WTC11 (cell line): ENCODE results near the gene STK17B. TPM values are rescaled to one million over a fixed set of nuclear protein-coding genes. Genes with fewer than 3 reads are reported as not detected.

Source experiments
- ATAC-seq: fragments of 200-7000 bp; cut with Tn5 transposase; 2 replicates; pipeline ENCODE4 v1.10.0; 2021; ENCODE audit warnings: mild to moderate bottlenecking, moderate library complexity
- CTCF ChIA-PET: fragments of 300-600 bp; sonication (Branson Sonifier 250); formaldehyde crosslinking; loops from one replicate; lab custom pipeline; 2021; ENCODE audit warnings: antibody characterized with exemption; lab: Charles Lee
- POLR2A ChIA-PET: fragments of 350-600 bp; sonication (Branson Sonifier 250); formaldehyde crosslinking; loops from one replicate; lab custom pipeline; 2021; ENCODE audit warnings: antibody characterized with exemption; lab: Charles Lee
- DNase-seq: peaks from one replicate; pipeline ENCODE4 v3.0.0; 2021; ENCODE audit warnings: low spot score
- H3K27ac Mint-ChIP-seq: 2 replicates; pipeline ENCODE4 v1.8.0; 2021; ENCODE audit warnings: mixed read lengths
- H3K27me3 Mint-ChIP-seq: 2 replicates; pipeline ENCODE4 v1.8.0; 2021; ENCODE audit warnings: low read depth, mild to moderate bottlenecking, moderate library complexity, mixed read lengths
- H3K36me3 Mint-ChIP-seq: 2 replicates; pipeline ENCODE4 v1.8.0; 2021; ENCODE audit warnings: mixed read lengths
- H3K4me1 Mint-ChIP-seq: 2 replicates; pipeline ENCODE4 v1.8.0; 2022; ENCODE audit warnings: mixed read lengths
- H3K4me3 Mint-ChIP-seq: 2 replicates; pipeline ENCODE4 v1.8.0; 2021; ENCODE audit warnings: mild to moderate bottlenecking, moderate library complexity, mixed read lengths
- H3K9me3 Mint-ChIP-seq: 2 replicates; pipeline ENCODE4 v1.8.0; 2021; ENCODE audit warnings: mixed read lengths
- CBFB ChIP-seq: sonication (generic); formaldehyde crosslinking; IDR thresholded peaks from 2 replicates; pipeline ENCODE4 v1.8.1; 2022; ENCODE audit warnings: mild to moderate bottlenecking, low read depth, missing genetic modification reagents
- CREB1 ChIP-seq: sonication (generic); formaldehyde crosslinking; IDR thresholded peaks from 2 replicates; pipeline ENCODE4 v1.8.0; 2023; ENCODE audit warnings: mild to moderate bottlenecking, missing genetic modification reagents
- ESRRA ChIP-seq: sonication (generic); formaldehyde crosslinking; IDR thresholded peaks from 2 replicates; pipeline ENCODE4 v1.8.1; 2022; ENCODE audit warnings: mild to moderate bottlenecking, missing genetic modification reagents, borderline replicate concordance
- FOXP1 ChIP-seq: sonication (generic); formaldehyde crosslinking; IDR thresholded peaks from 2 replicates; pipeline ENCODE4 v1.8.0; 2022; ENCODE audit warnings: missing genetic modification reagents, mild to moderate bottlenecking, moderate library complexity, borderline replicate concordance
- GABPB1 ChIP-seq: sonication (generic); formaldehyde crosslinking; IDR thresholded peaks from 2 replicates; pipeline ENCODE4 v1.8.1; 2023; ENCODE audit warnings: mild to moderate bottlenecking, missing genetic modification reagents
- HMGA2 ChIP-seq: fragments of 250-450 bp; sonication (Bioruptor Pico); IDR thresholded peaks from 2 replicates; pipeline ENCODE4 v1.4.0; 2021; ENCODE audit warnings: mild to moderate bottlenecking, moderate library complexity
- IRF2 ChIP-seq: sonication (generic); formaldehyde crosslinking; IDR thresholded peaks from 2 replicates; pipeline ENCODE4 v1.8.0; 2022; ENCODE audit warnings: low read depth, missing genetic modification reagents, borderline replicate concordance
- JUN ChIP-seq: sonication (generic); formaldehyde crosslinking; IDR thresholded peaks from 2 replicates; pipeline ENCODE4 v1.8.0; 2023; ENCODE audit warnings: mild to moderate bottlenecking, missing genetic modification reagents
- total RNA-seq: library from RNA; stranded (reverse); gene quantifications from 3 replicates; pipeline ENCODE4 v1.2.3, GENCODE V29; 2021
- TF ChIP-seq, protein P1 (sequence below): sonication (generic); formaldehyde crosslinking; IDR thresholded peaks from 2 replicates; pipeline ENCODE4 v1.8.1; 2022; ENCODE audit warnings: mild to moderate bottlenecking, moderate library complexity, missing genetic modification reagents
- TF ChIP-seq, protein P2 (sequence below): fragments of 200-600 bp; IDR thresholded peaks from 2 replicates; pipeline ENCODE4 v1.8.0; 2022; ENCODE audit warnings: antibody characterized with exemption
- TF ChIP-seq, protein P3 (sequence below): sonication (generic); formaldehyde crosslinking; IDR thresholded peaks from 2 replicates; pipeline ENCODE4 v1.8.0; 2022; ENCODE audit warnings: mild to moderate bottlenecking, missing genetic modification reagents
- TF ChIP-seq, protein P4 (sequence below): sonication (generic); formaldehyde crosslinking; IDR thresholded peaks from 2 replicates; pipeline ENCODE4 v1.8.0; 2022; ENCODE audit warnings: mild to moderate bottlenecking, missing genetic modification reagents
- TF ChIP-seq, protein P5 (sequence below): fragments of 250-450 bp; sonication (Bioruptor Pico); conservative IDR thresholded peaks from 2 replicates; pipeline ENCODE4 v1.9.0; 2021; ENCODE audit warnings: mild to moderate bottlenecking
- TF ChIP-seq, protein P6 (sequence below): sonication (generic); formaldehyde crosslinking; IDR thresholded peaks from 2 replicates; pipeline ENCODE4 v1.8.1; 2023; ENCODE audit warnings: mild to moderate bottlenecking, missing genetic modification reagents, borderline replicate concordance
- TF ChIP-seq, protein P7 (sequence below): sonication (generic); formaldehyde crosslinking; IDR thresholded peaks from 2 replicates; pipeline ENCODE4 v1.8.1; 2023; ENCODE audit warnings: mild to moderate bottlenecking, missing genetic modification reagents, moderate library complexity
- TF ChIP-seq, protein P8 (sequence below): sonication (generic); formaldehyde crosslinking; IDR thresholded peaks from 2 replicates; pipeline ENCODE4 v1.8.0; 2023; ENCODE audit warnings: mild to moderate bottlenecking, missing genetic modification reagents

STK17B gene
- total RNA-seq, 1 experiment from 2014 or later, result 11.8 TPM

DNA sequence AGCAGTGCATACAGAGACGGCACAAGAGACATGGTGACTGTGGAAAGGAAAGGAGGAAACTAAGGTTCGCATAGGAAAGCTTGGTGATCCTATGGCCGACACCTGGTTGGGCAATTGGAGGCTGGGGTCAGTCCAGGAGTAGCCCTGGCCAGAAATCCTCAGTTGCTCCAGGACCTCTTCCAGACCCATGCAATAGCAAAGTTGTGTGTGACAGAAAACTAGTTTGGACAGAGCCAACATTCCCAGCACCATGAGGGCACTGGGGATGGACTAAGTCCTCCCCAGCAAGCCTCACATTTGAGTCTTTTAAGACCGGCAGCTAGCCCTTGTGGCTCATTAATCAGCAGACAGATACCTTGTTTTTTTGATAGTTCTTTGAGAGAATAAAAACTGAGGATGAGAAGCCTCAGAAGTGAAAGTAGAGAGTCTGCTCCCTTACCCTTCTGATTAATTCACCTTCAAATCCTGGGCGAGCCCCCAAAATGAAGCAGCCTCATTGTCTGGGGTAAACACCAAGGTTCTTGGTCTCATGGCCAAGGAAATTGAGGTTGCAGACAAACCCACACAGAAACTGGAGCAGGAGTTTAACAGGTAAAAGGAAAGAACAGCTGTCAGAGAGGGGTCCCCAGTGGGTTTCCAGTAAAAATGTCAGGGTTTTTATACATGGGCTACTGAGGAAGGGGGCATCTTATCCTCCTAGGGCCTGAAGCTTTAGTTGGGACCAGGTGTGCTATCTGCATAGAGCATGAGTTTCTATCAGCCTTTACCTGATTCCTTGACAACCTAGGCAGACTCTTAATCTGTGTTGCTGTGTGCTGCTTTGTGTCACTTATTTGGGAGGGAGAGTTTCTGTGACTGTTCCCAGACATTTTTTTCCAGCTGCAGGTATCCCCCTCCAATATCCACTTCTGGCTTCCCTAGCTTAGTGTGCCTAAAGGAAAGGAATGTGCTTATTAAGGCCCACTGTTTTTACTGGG lies 39.1 kb downstream of the STK17B start (continued):
- TF ChIP-seq, protein P1, sequence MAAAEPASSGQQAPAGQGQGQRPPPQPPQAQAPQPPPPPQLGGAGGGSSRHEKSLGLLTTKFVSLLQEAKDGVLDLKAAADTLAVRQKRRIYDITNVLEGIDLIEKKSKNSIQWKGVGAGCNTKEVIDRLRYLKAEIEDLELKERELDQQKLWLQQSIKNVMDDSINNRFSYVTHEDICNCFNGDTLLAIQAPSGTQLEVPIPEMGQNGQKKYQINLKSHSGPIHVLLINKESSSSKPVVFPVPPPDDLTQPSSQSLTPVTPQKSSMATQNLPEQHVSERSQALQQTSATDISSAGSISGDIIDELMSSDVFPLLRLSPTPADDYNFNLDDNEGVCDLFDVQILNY, result no peak
- TF ChIP-seq, protein P2, sequence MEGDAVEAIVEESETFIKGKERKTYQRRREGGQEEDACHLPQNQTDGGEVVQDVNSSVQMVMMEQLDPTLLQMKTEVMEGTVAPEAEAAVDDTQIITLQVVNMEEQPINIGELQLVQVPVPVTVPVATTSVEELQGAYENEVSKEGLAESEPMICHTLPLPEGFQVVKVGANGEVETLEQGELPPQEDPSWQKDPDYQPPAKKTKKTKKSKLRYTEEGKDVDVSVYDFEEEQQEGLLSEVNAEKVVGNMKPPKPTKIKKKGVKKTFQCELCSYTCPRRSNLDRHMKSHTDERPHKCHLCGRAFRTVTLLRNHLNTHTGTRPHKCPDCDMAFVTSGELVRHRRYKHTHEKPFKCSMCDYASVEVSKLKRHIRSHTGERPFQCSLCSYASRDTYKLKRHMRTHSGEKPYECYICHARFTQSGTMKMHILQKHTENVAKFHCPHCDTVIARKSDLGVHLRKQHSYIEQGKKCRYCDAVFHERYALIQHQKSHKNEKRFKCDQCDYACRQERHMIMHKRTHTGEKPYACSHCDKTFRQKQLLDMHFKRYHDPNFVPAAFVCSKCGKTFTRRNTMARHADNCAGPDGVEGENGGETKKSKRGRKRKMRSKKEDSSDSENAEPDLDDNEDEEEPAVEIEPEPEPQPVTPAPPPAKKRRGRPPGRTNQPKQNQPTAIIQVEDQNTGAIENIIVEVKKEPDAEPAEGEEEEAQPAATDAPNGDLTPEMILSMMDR, result no peak
- no peak for TF ChIP-seq CBFB (CRISPR knock-in tag)
- TF ChIP-seq, protein P3, sequence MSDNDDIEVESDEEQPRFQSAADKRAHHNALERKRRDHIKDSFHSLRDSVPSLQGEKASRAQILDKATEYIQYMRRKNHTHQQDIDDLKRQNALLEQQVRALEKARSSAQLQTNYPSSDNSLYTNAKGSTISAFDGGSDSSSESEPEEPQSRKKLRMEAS, result no peak
- no peak for TF ChIP-seq FOXP1 (CRISPR knock-in tag)
- TF ChIP-seq, protein P4, sequence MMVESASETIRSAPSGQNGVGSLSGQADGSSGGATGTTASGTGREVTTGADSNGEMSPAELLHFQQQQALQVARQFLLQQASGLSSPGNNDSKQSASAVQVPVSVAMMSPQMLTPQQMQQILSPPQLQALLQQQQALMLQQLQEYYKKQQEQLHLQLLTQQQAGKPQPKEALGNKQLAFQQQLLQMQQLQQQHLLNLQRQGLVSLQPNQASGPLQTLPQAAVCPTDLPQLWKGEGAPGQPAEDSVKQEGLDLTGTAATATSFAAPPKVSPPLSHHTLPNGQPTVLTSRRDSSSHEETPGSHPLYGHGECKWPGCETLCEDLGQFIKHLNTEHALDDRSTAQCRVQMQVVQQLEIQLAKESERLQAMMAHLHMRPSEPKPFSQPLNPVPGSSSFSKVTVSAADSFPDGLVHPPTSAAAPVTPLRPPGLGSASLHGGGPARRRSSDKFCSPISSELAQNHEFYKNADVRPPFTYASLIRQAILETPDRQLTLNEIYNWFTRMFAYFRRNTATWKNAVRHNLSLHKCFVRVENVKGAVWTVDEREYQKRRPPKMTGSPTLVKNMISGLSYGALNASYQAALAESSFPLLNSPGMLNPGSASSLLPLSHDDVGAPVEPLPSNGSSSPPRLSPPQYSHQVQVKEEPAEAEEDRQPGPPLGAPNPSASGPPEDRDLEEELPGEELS (CRISPR knock-in tag), result no peak
- TF ChIP-seq CREB1, result no peak
- TF ChIP-seq, protein P5, sequence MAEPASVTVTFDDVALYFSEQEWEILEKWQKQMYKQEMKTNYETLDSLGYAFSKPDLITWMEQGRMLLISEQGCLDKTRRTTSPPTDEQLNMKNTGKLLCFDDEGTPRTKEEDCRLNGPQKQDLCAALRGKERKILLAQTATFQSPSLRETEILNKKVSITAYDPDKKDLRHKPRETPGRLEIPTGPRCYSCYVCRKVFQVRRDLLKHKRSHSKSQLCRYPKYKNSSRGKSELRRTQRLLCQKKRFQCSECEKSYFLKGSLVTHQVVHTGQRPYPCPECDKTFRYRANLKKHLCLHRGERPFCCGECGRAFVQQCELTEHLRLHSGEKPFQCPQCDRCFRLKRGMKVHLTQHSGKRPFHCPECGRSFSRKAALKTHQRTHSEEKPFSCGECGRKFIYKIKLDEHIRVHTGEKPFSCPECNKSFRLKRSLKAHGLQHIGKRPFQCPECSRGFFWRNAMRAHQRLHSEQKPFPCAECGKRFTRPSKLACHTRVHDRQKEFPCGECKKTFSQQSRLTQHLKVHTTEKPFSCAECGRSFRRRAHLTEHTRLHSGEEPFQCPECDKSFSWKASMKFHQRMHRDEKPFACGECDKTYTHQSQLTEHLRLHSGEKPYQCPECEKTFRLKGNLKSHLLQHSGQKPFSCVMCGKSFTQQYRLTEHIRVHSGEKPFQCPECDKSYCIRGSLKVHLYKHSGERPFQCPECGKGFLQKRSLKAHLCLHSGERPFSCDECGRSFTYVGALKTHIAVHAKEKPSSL (CRISPR knock-in tag), result no peak
- TF ChIP-seq JUN, result no peak
- TF ChIP-seq HMGA2 (CRISPR knock-in tag), result no peak
- TF ChIP-seq IRF2 (CRISPR knock-in tag), result no peak
- TF ChIP-seq, protein P6, sequence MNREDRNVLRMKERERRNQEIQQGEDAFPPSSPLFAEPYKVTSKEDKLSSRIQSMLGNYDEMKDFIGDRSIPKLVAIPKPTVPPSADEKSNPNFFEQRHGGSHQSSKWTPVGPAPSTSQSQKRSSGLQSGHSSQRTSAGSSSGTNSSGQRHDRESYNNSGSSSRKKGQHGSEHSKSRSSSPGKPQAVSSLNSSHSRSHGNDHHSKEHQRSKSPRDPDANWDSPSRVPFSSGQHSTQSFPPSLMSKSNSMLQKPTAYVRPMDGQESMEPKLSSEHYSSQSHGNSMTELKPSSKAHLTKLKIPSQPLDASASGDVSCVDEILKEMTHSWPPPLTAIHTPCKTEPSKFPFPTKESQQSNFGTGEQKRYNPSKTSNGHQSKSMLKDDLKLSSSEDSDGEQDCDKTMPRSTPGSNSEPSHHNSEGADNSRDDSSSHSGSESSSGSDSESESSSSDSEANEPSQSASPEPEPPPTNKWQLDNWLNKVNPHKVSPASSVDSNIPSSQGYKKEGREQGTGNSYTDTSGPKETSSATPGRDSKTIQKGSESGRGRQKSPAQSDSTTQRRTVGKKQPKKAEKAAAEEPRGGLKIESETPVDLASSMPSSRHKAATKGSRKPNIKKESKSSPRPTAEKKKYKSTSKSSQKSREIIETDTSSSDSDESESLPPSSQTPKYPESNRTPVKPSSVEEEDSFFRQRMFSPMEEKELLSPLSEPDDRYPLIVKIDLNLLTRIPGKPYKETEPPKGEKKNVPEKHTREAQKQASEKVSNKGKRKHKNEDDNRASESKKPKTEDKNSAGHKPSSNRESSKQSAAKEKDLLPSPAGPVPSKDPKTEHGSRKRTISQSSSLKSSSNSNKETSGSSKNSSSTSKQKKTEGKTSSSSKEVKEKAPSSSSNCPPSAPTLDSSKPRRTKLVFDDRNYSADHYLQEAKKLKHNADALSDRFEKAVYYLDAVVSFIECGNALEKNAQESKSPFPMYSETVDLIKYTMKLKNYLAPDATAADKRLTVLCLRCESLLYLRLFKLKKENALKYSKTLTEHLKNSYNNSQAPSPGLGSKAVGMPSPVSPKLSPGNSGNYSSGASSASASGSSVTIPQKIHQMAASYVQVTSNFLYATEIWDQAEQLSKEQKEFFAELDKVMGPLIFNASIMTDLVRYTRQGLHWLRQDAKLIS (CRISPR knock-in tag), result no peak

DNA sequence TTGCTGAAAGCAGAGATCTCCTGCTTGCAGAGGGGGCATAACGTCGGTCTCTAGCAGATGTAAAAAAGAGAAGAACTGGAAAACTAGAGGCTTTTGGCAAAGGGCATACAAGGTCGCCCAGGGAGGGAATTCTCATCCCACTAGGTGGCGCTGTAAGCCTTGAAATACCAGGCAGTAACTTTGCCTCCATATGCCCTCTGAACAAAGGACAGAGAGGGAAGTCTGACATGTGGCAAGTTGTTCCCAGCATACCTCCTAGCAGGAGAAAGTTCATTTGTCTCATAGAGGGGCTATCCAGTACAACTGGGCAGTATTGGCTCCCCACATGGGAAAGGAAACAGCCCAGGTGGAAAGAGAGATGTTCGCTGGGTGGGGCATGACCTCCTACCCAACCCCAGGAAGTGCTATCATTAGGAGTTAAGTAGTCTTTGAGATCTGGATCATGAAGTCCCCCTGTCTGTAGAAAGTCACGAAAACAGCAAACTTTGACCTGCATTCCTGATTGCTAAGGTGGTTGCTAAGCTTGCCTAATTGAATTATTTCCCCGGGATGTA lies 39.9 kb downstream of the STK17B start:
- peak; percentile 67 for DNase-seq
- peaks cover 13% of the 10 kb centered on the region; the same call in 1 of the 2 replicates for H3K27me3 Mint-ChIP-seq
- H3K27ac Mint-ChIP-seq, result no peak overlapping the region
- peaks cover 81% of the 10 kb centered on the region for H3K9me3 Mint-ChIP-seq
- ChIA-PET POLR2A (no interaction called here), CTCF (no interaction called here)
- ATAC-seq, result peak; percentile 90
- peaks cover 87% of the 10 kb centered on the region for H3K36me3 Mint-ChIP-seq
- H3K4me3 Mint-ChIP-seq, result no peak overlapping the region
- peaks cover 10% of the 10 kb centered on the region for H3K4me1 Mint-ChIP-seq
- TF ChIP-seq, protein P7, sequence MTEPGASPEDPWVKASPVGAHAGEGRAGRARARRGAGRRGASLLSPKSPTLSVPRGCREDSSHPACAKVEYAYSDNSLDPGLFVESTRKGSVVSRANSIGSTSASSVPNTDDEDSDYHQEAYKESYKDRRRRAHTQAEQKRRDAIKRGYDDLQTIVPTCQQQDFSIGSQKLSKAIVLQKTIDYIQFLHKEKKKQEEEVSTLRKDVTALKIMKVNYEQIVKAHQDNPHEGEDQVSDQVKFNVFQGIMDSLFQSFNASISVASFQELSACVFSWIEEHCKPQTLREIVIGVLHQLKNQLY (CRISPR knock-in tag), result no peak
- TF ChIP-seq, protein P2, result peak; percentile 57
- TF ChIP-seq ESRRA, result peak; percentile 91; the same call in 1 of the 2 replicates
- TF ChIP-seq, protein P8, sequence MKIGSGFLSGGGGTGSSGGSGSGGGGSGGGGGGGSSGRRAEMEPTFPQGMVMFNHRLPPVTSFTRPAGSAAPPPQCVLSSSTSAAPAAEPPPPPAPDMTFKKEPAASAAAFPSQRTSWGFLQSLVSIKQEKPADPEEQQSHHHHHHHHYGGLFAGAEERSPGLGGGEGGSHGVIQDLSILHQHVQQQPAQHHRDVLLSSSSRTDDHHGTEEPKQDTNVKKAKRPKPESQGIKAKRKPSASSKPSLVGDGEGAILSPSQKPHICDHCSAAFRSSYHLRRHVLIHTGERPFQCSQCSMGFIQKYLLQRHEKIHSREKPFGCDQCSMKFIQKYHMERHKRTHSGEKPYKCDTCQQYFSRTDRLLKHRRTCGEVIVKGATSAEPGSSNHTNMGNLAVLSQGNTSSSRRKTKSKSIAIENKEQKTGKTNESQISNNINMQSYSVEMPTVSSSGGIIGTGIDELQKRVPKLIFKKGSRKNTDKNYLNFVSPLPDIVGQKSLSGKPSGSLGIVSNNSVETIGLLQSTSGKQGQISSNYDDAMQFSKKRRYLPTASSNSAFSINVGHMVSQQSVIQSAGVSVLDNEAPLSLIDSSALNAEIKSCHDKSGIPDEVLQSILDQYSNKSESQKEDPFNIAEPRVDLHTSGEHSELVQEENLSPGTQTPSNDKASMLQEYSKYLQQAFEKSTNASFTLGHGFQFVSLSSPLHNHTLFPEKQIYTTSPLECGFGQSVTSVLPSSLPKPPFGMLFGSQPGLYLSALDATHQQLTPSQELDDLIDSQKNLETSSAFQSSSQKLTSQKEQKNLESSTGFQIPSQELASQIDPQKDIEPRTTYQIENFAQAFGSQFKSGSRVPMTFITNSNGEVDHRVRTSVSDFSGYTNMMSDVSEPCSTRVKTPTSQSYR (CRISPR knock-in tag), result no peak
- TF ChIP-seq GABPB1 (CRISPR knock-in tag), result no peak
